Endothelial cell of umbilical vein (primary cell): ENCODE data around the gene PAPLN. TPM values are rescaled to one million over a fixed set of nuclear protein-coding genes. Genes with fewer than 3 reads are reported as not detected.

ENCODE experiments used
- BruUV-seq: library from RNA; stranded (reverse); fragments of 400-500 nt; replicated peaks from 2 replicates; lab custom pipeline; 2021; lab: Mats Ljungman, UMichigan
- CTCF ChIA-PET: fragments of 300-600, 350-600 bp; sonication (Branson Sonifier 250); formaldehyde crosslinking; loops from one replicate; lab custom pipeline; 2021; ENCODE audit warnings: antibody characterized with exemption, inconsistent platforms; lab: Charles Lee
- POLR2A ChIA-PET: fragments of 300-600, 350-600 bp; sonication (Branson Sonifier 250); formaldehyde crosslinking; loops from one replicate; lab custom pipeline; 2021; ENCODE audit warnings: antibody characterized with exemption, inconsistent platforms; lab: Charles Lee
- DNase-seq: peaks from one replicate; pipeline ENCODE4 v3.0.0-alpha.2; 2011; ENCODE audit warnings: low read depth, low spot score
- FAIRE-seq: peaks from 2 replicates; lab custom pipeline; 2011; peaks lifted over from hg19 to GRCh38; lab: Jason Lieb, UNC
- H2AFZ ChIP-seq: 2 replicates; pipeline ENCODE4 v1.6.0; 2012; ENCODE audit warnings: low read depth, low read length, control low read depth, inconsistent platforms
- H3K27ac ChIP-seq: 2 replicates; pipeline ENCODE4 v1.5.1; 2011; ENCODE audit warnings: low read depth, mild to moderate bottlenecking, control low read depth, low read length, moderate library complexity; ENCODE audit not compliant: insufficient read depth
- H3K27me3 ChIP-seq, 2 experiments: 2 replicates each; pipeline versions ENCODE4 v1.6.0 to v1.6.1; 2011; ENCODE audit warnings: low read length in 2 of 2, mixed read lengths in 1 of 2; ENCODE audit not compliant: control insufficient read depth in 2 of 2, insufficient read depth in 2 of 2
- H3K36me3 ChIP-seq, 2 experiments: 2 replicates in 1 of 2; 3 replicates in 1 of 2; pipeline ENCODE4 v1.5.1; 2011; ENCODE audit warnings: low read length in 2 of 2, mild to moderate bottlenecking in 1 of 2, moderate library complexity in 1 of 2; ENCODE audit not compliant: control insufficient read depth in 2 of 2, insufficient read depth in 2 of 2; ENCODE audit errors: extremely low read depth in 1 of 2
- H3K4me1 ChIP-seq: 3 replicates; pipeline ENCODE4 v1.5.1; 2011; ENCODE audit warnings: mild to moderate bottlenecking, low read length; ENCODE audit not compliant: control insufficient read depth, insufficient read depth; ENCODE audit errors: extremely low read depth
- H3K4me2 ChIP-seq: 2 replicates; pipeline ENCODE4 v1.6.1; 2011; ENCODE audit warnings: low read length, control low read depth, mixed read lengths; ENCODE audit not compliant: insufficient read depth
- H3K4me3 ChIP-seq, 3 experiments: fragments of 200-600 bp in 1 of 3; sonication (generic), shearing (Covaris generic) in 1 of 3; replicated peaks in 1 of 3; 2 replicates each; pipeline ENCODE4 v1.5.1; 2011 to 2016; ENCODE audit warnings: control low read depth in 3 of 3, low read length in 3 of 3, mild to moderate bottlenecking in 2 of 3, inconsistent platforms in 1 of 3, low read depth in 1 of 3, moderate library complexity in 1 of 3; ENCODE audit not compliant: insufficient read depth in 1 of 3
- H3K79me2 ChIP-seq: 2 replicates; pipeline ENCODE4 v1.6.0; 2012; ENCODE audit warnings: low read length, inconsistent platforms; ENCODE audit not compliant: control insufficient read depth, insufficient read depth
- H3K9ac ChIP-seq: replicated peaks from 2 replicates; pipeline ENCODE3; 2011; ENCODE audit warnings: low read length, control low read depth; ENCODE audit not compliant: insufficient read depth; ENCODE audit errors: extremely low read depth
- H3K9me1 ChIP-seq: replicated peaks from 3 replicates; pipeline ENCODE4 v1.6.0; 2011; ENCODE audit warnings: mild to moderate bottlenecking, low read length; ENCODE audit not compliant: control insufficient read depth, insufficient read depth; ENCODE audit errors: extremely low read depth
- H3K9me3 ChIP-seq: replicated peaks from 2 replicates; pipeline ENCODE4 v1.5.1; 2012; ENCODE audit warnings: low read length, inconsistent platforms; ENCODE audit not compliant: control insufficient read depth, insufficient read depth
- H4K20me1 ChIP-seq: replicated peaks from 2 replicates; pipeline ENCODE3; 2011; ENCODE audit warnings: mild to moderate bottlenecking, low read length; ENCODE audit not compliant: control insufficient read depth, insufficient read depth; ENCODE audit errors: extremely low read depth
- CTCF ChIP-seq, 2 donors: IDR thresholded peaks; 1 replicate in 1 of 2; 2 replicates in 1 of 2; pipeline ENCODE4 v1.5.1; 2011; ENCODE audit warnings: low read length in 2 of 2, mild to moderate bottlenecking in 2 of 2, moderate library complexity in 2 of 2, control low read depth in 1 of 2, inconsistent platforms in 1 of 2, low read depth in 1 of 2; ENCODE audit not compliant: insufficient read depth in 1 of 2; ENCODE audit errors: extremely low read depth in 1 of 2
- EZH2 ChIP-seq: IDR thresholded peaks from 2 replicates; pipeline ENCODE4 v1.6.1; 2012; ENCODE audit warnings: borderline replicate concordance, low read depth, mild to moderate bottlenecking, moderate library complexity, low read length, inconsistent platforms; ENCODE audit not compliant: severe bottlenecking
- FOS ChIP-seq: IDR thresholded peaks from 2 replicates; pipeline ENCODE4 v1.6.1; 2011; ENCODE audit warnings: mild to moderate bottlenecking, low read length, moderate library complexity, borderline replicate concordance; ENCODE audit not compliant: insufficient read depth
- GATA2 ChIP-seq: IDR thresholded peaks from 2 replicates; pipeline ENCODE4 v1.7.0; 2011; ENCODE audit warnings: low read depth, mild to moderate bottlenecking, moderate library complexity, mixed read lengths, low read length; ENCODE audit not compliant: insufficient read length, insufficient read depth
- JUN ChIP-seq: IDR thresholded peaks from 2 replicates; pipeline ENCODE4 v1.6.1; 2011; ENCODE audit warnings: borderline replicate concordance, low read depth; ENCODE audit not compliant: insufficient read length, insufficient read depth
- MAX ChIP-seq: IDR thresholded peaks from 2 replicates; pipeline ENCODE4 v1.6.1; 2011; ENCODE audit not compliant: insufficient read depth, insufficient read length
- MYC ChIP-seq: IDR thresholded peaks from one replicate; pipeline ENCODE4 v1.6.1; 2011; ENCODE audit warnings: mild to moderate bottlenecking, low read depth, low read length
- POLR2A ChIP-seq: IDR thresholded peaks from 2 replicates; pipeline ENCODE4 v1.6.1; 2012; ENCODE audit warnings: low read depth, mild to moderate bottlenecking, control low read depth, low read length
- POLR2AphosphoS5 ChIP-seq: IDR thresholded peaks from 2 replicates; pipeline ENCODE4 v1.6.1; 2012; ENCODE audit warnings: low read depth, mild to moderate bottlenecking, control low read depth, low read length, moderate library complexity; ENCODE audit not compliant: insufficient read depth
- dilution Hi-C: fragments of 300-500 bp; cut with MboI; formaldehyde crosslinking; loops from one replicate; pipeline ENCODE4 v1.15.0; 2019; ENCODE audit warnings: low sequenced_read_pairs; ENCODE audit not compliant: extremely low pct_ligation_motif_present
- intact Hi-C: fragments of 100-400 bp; cut with micrococcal nuclease; formaldehyde crosslinking; loops from one replicate; pipeline ENCODE4 v1.10.0; 2022
- polyA plus RNA-seq, 4 experiments: library from polyadenylated mRNA; depleted of rRNA in 3 of 4; stranded (reverse) in 3 of 4; unstranded in 1 of 4; fragments of >200 nt; gene quantifications; 2 replicates each; pipeline versions ENCODE4 v1.2.1 to v1.2.3, GENCODE V29; 2011 to 2012; ENCODE audit warnings: missing spikeins in 1 of 4
- total RNA-seq: library from RNA; stranded (reverse); gene quantifications from 2 replicates; pipeline ENCODE4 v1.2.3, GENCODE V29; 2021

Gene PAPLN
- total and polyA plus RNA-seq, 2 donors (not counting 3 experiments of a cell fraction or from before 2014, with no cell fraction given), result 5.5 to 6.4 TPM

GRCh38 chr14:73233564-73233963 lies 3.7 kb upstream of the PAPLN start:
- Histone ChIP-seq H4K20me1 (no peaks in the 10 kb centered on the region), H3K27me3 (peaks cover 5 to 6% of the 10 kb centered on the region in 2 experiments), H3K4me2 (no peak overlapping the region), H3K79me2 (no peaks in the 10 kb centered on the region), H3K4me1 (peaks cover 29% of the 10 kb centered on the region), H3K27ac (no peak overlapping the region), H3K9ac (no peak overlapping the region), H2AFZ (no peak overlapping the region), H3K4me3 (no peak overlapping the region), H3K36me3 (no peaks in the 10 kb centered on the region), H3K9me1 (no peaks in the 10 kb centered on the region), H3K9me3 (no peaks in the 10 kb centered on the region)
- dilution Hi-C loops, result no loop called here
- intact Hi-C loops, result no loop called here
- CTCF ChIA-PET, result interaction anchor here (1.3 kb wide), 1 partner anchor 17 kb away, joined by 3 read pairs; no protein-coding TSS in a partner anchor
- TF ChIP-seq MAX (no peak), MYC (no peak), FOS (no peak), POLR2A (no peak), CTCF (IDR thresholded peaks at IDR 0.05; ENCODE audit: extremely low read depth in 1 of 2, insufficient read depth in 1 of 2, low read depth in 1 of 2, low read length in 2 of 2) (no peak), POLR2AphosphoS5 (no peak), JUN (no peak), GATA2 (no peak), EZH2 (no peak)
- FAIRE-seq, result no peak
- no TSS peak for BruUV-seq
- DNase-seq, result no peak
- POLR2A ChIA-PET, result no interaction called here
